ENCODE data around the gene PRKCH. TPM values are rescaled to one million over a fixed set of nuclear protein-coding genes. Genes with fewer than 3 reads are reported as not detected.

The PRKCH gene
- total and polyA plus RNA-seq, 10 of the 15 experiments (the other 5 are each of a cell fraction or from before 2014, with no cell fraction given): 10.7 to 140 (median 33.2) TPM

GRCh38 chr14:61472801-61473376, 151.5 kb downstream of the PRKCH start:
- H3K4me3 ChIP-seq: no peak overlapping the region; the same call in 1 of the 2 replicates

More at GRCh38 chr14:61472801-61473376, 151.5 kb downstream of the PRKCH start:
- ATAC-seq: no peak
- DNase-seq (ENCODE audit: low read depth, low spot score): no peak
- Histone ChIP-seq H3K79me2 (ENCODE audit: control insufficient read depth, insufficient read depth, low read length) (peaks cover 19% of the 10 kb centered on the region), H3K9ac (ENCODE audit: control insufficient read depth, insufficient read depth, low read length) (no peak overlapping the region), H3K27ac (ENCODE audit: control insufficient read depth, insufficient read depth) (peak overlapping the region; percentile 24), H2AFZ (ENCODE audit: control insufficient read depth, low read depth, low read length) (no peak overlapping the region), H3K4me2 (ENCODE audit: control insufficient read depth, insufficient read depth) (peak overlapping the region; percentile 82), H3K4me1 (ENCODE audit: control insufficient read depth, insufficient read depth, low read length) (peaks cover 43% of the 10 kb centered on the region), H3K36me3 (ENCODE audit: control insufficient read depth in 2 of 2, insufficient read depth in 2 of 2, low read length in 1 of 2) (peaks cover 1 to 3% of the 10 kb centered on the region in 2 experiments; a peak in 3 of 4 replicates), H3K27me3 (replicated peaks in 1 of 2; ENCODE audit: control insufficient read depth in 2 of 2, insufficient read depth in 2 of 2, low read length in 1 of 2) (no peaks in the 10 kb centered on the region), H3K9me3 (replicated peaks; ENCODE audit: control insufficient read depth, insufficient read depth, low read length) (no peaks in the 10 kb centered on the region), H4K20me1 (ENCODE audit: control insufficient read depth, insufficient read depth) (no peaks in the 10 kb centered on the region)
- ChIA-PET RAD21 (ENCODE audit: unreplicated experiment) (interaction anchor here (3.9 kb wide), 1 partner anchor 365 kb away, joined by 17 read pairs; no protein-coding TSS in a partner anchor), CTCF (interaction anchor here (0.9 to 3.5 kb wide), 4 partner anchors 11 to 365 kb away, joined by 3 to 25 read pairs (median 4); no protein-coding TSS in a partner anchor), POLR2A (no interaction called here), SMC1A (ENCODE audit: uncharacterized antibody, unreplicated experiment) (interaction anchor here (1.6 to 5.6 kb wide), 3 partner anchors 30 to 365 kb away, joined by 3 to 56 read pairs (median 24); no protein-coding TSS in a partner anchor)
- FAIRE-seq: no peak
- BruUV-seq (replicated peaks): no TSS peak
- intact Hi-C loops (cut with micrococcal nuclease; ENCODE audit: unreplicated experiment): no loop called here
- WGBS (ENCODE audit: insufficient coverage, insufficient replicate concordance, low lambda C conversion rate, missing lambda C conversion rate): 20% methylated on average over 3 of the region's 3 CpGs
- TF ChIP-seq NFYB (IDR thresholded peaks at IDR 0.05; ENCODE audit: insufficient read depth, low read depth, low read length): no peak
- TF ChIP-seq, protein P1, sequence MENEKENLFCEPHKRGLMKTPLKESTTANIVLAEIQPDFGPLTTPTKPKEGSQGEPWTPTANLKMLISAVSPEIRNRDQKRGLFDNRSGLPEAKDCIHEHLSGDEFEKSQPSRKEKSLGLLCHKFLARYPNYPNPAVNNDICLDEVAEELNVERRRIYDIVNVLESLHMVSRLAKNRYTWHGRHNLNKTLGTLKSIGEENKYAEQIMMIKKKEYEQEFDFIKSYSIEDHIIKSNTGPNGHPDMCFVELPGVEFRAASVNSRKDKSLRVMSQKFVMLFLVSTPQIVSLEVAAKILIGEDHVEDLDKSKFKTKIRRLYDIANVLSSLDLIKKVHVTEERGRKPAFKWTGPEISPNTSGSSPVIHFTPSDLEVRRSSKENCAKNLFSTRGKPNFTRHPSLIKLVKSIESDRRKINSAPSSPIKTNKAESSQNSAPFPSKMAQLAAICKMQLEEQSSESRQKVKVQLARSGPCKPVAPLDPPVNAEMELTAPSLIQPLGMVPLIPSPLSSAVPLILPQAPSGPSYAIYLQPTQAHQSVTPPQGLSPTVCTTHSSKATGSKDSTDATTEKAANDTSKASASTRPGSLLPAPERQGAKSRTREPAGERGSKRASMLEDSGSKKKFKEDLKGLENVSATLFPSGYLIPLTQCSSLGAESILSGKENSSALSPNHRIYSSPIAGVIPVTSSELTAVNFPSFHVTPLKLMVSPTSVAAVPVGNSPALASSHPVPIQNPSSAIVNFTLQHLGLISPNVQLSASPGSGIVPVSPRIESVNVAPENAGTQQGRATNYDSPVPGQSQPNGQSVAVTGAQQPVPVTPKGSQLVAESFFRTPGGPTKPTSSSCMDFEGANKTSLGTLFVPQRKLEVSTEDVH (IDR thresholded peaks at IDR 0.05; ENCODE audit: low read depth, partially characterized antibody): no peak
- TF ChIP-seq POU2F2 (IDR thresholded peaks at IDR 0.05; ENCODE audit: borderline replicate concordance, low read depth, low read length): no peak
- no peak for TF ChIP-seq HCFC1 (IDR thresholded peaks at IDR 0.05; ENCODE audit: low read length)
- no peak for TF ChIP-seq RAD51 (IDR thresholded peaks at IDR 0.05)
- TF ChIP-seq SRF (IDR thresholded peaks at IDR 0.05; ENCODE audit: low read depth in 2 of 2, low read length in 2 of 2): no peak
- TF ChIP-seq JUND (IDR thresholded peaks at IDR 0.05; ENCODE audit: low read depth, low read length): no peak
- TF ChIP-seq RFX5 (IDR thresholded peaks at IDR 0.05; ENCODE audit: low read depth, low read length): no peak
- no peak for TF ChIP-seq HDGF (IDR thresholded peaks at IDR 0.05)
- in situ Hi-C loops (cut with MboI): no loop called here

All from GM12878 (cell line).